Bronchus fibroblast of lung (primary cell): ENCODE measurements around the gene FCAR. TPM values are rescaled to one million over a fixed set of nuclear protein-coding genes. Genes with fewer than 3 reads are reported as not detected.

ENCODE experiments used
- total RNA-seq: library from RNA; depleted of rRNA; stranded (reverse); fragments of >200 nt; gene quantifications from 2 replicates; pipeline ENCODE4 v1.2.3, GENCODE V29; 2015

Gene FCAR
- total RNA-seq: not detected in 2 replicates

GRCh38 chr19:54873990-54874389 lies at the start of gene FCAR:
FCAR (plus strand) TSS chr19:54874235; CDS start chr19:54874290, 55 bp downstream.

GRCh38 chr19:54832496-54832895 lies 41.5 kb upstream of the FCAR start, which contains the start of gene KIR2DS4:
KIR2DS4 (plus strand) TSS chr19:54832676.

GRCh38 chr19:54850061-54850640 lies 23.9 kb upstream of the FCAR start, which contains the start of gene KIR3DL2:
KIR3DL2 (plus strand) TSS chr19:54850443; CDS start chr19:54850476, 33 bp downstream.

GRCh38 chr19:54905803-54906511 lies 31.9 kb downstream of the FCAR start, which contains the start of gene NCR1:
NCR1 (plus strand) TSS chr19:54906148; CDS start chr19:54906188, 40 bp downstream.

Other genes with a start within 250 kb of the FCAR start
- not detected in 2 replicates for gene LILRB1, start 243.8 kb upstream of the FCAR start, total RNA-seq
- gene LILRB4, start 211.2 kb upstream of the FCAR start, total RNA-seq: not detected in 2 replicates
- not detected in 2 replicates for gene KIR3DL3, start 149.8 kb upstream of the FCAR start, total RNA-seq
- not detected in 2 replicates for gene KIR2DL3, start 135.7 kb upstream of the FCAR start, total RNA-seq
- not detected in 2 replicates for gene KIR2DL1, start 104.4 kb upstream of the FCAR start, total RNA-seq
- not detected in 2 replicates for gene KIR2DL4, start 70.6 kb upstream of the FCAR start, total RNA-seq
- not detected in 2 replicates for gene KIR3DL1, start 57.8 kb upstream of the FCAR start, total RNA-seq
- not detected in 2 replicates for gene KIR2DS4, start 41.6 kb upstream of the FCAR start, total RNA-seq
- not detected in 2 replicates for gene KIR3DL2, start 23.8 kb upstream of the FCAR start, total RNA-seq
- not detected in 2 replicates for gene NCR1, start 31.9 kb downstream of the FCAR start, total RNA-seq
- not detected in 2 replicates for gene NLRP7, start 73.3 kb downstream of the FCAR start, total RNA-seq
- gene NLRP2, start 92.1 kb downstream of the FCAR start, total RNA-seq: under 0.01 and 0.34 TPM in 2 replicates
- not detected in 2 replicates for gene GP6, start 164.0 kb downstream of the FCAR start, total RNA-seq
- gene RDH13, start 188.9 kb downstream of the FCAR start, total RNA-seq: 6.4 and 8.4 TPM in 2 replicates
- 4.9 and 5.9 TPM in 2 replicates for gene EPS8L1, start 201.6 kb downstream of the FCAR start, total RNA-seq
- 55.5 and 57.8 TPM in 2 replicates for gene PPP1R12C, start 243.4 kb downstream of the FCAR start, total RNA-seq